ENCODE data around the gene DNHD1.

- TF ChIP-seq HCFC1 (IDR thresholded peaks at IDR 0.05; ENCODE audit: low read depth, low read length) = no peak
- TF ChIP-seq SRF (CRISPR knock-in tag; IDR thresholded peaks at IDR 0.05) = no peak
- no peak for TF ChIP-seq TARDBP (IDR thresholded peaks at IDR 0.05)
- no peak for TF ChIP-seq CREB1 (IDR thresholded peaks at IDR 0.05)
- no peak for TF ChIP-seq CREB1 (CRISPR knock-in tag; IDR thresholded peaks at IDR 0.05)
- no peak for TF ChIP-seq USF2 (CRISPR knock-in tag; IDR thresholded peaks at IDR 0.05)
- TF ChIP-seq RERE (CRISPR knock-in tag; IDR thresholded peaks at IDR 0.05; ENCODE audit: borderline replicate concordance) = no peak
- TF ChIP-seq TAF1 (IDR thresholded peaks at IDR 0.05; ENCODE audit: control insufficient read depth, extremely low read depth, insufficient read depth, low read length, severe bottlenecking) = no peak
- no peak for TF ChIP-seq ETV5 (CRISPR knock-in tag; IDR thresholded peaks at IDR 0.05; ENCODE audit: low read depth)
- no peak for TF ChIP-seq THRA (IDR thresholded peaks at IDR 0.05)
- TF ChIP-seq ETS1 (conservative IDR thresholded peaks at IDR 0.05; ENCODE audit: control insufficient read depth, low read depth, low read length) = no peak
- no peak for TF ChIP-seq MTA1 (IDR thresholded peaks at IDR 0.05; ENCODE audit: borderline replicate concordance)
Measured at GRCh38 chr11:6566704-6567370, 69.8 kb downstream of the DNHD1 start.
